ENCODE measurements around the gene BPIFA2.
"Not testable (repeated sequence)": the region's sequence is repeated elsewhere in the genome, so short reads cannot be mapped to it uniquely, and the experiment has no call there.

The BPIFA2 gene, protein sequence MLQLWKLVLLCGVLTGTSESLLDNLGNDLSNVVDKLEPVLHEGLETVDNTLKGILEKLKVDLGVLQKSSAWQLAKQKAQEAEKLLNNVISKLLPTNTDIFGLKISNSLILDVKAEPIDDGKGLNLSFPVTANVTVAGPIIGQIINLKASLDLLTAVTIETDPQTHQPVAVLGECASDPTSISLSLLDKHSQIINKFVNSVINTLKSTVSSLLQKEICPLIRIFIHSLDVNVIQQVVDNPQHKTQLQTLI

DNA sequence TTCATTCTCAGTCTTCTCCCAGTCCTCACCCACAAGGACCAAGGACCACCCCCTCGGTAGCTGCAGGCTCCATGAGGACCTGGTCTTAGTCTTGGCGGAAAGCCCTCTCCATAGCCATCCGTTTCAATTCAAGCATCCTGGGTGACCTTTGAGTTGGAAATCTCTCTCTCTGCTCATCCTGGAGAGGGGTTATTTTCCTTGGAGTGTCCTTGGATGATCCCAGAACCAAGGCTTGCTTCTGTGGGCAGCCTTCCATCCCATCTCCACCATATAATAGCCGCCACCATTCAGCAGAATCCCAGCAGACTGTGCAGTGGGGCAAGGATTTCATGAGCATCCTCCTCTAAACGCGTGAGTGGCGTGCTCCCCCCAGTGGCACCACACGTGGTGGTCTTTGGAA, at the start of gene BPIFA2:
Gene BPIFA2 (plus strand): TSS at position 301 of the 400 bp plus-strand sequence. CDS start 987 bp downstream, outside the sequence.
- DNase-seq, result no peak

DNA sequence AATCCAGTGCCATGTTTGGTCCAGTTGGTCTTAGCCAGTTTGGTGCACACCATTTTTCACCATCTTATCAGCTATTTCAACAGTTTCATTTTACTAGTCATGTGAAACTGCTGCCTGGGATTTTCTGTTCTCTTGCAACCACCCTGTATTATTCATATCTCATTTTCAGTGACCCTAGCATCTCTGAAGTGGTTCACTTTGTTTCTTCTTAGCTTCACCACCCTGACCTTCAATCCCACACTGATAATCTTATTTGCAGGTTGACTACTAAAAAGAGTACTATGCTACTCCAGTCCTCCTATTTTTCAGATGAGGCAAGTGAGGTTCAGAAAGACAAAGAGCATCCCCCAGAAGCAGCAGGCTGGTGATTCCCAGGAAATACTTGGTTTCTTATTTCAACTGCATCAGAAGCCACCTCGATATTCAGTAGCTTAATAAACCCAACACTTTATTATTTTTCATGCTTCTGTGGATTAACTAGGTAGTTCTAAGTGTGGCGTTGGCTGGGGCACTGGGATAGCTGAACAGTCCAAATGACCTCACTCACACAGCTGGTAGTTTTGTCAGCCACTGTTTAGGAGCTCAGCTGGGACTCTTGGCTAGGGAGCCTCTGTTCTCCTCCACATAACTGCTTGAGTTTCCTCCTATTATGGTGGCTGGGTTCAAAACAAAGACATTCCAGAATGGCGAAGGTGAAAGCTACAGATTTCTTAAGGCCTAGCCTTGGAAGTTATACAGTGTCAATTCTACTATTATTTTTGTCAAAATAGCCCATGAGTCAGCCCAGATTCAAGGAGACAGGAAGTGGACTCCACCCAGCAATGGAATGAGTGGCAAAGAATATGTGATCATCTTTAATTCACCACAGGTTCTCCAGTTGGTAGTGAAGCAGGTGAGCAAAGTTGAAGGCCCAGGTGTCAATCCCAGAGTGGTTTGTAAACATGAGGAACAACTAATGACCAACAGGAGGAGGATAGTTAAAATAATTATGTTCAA, 47.9 kb upstream of the BPIFA2 start:
- no peak for DNase-seq

DNA sequence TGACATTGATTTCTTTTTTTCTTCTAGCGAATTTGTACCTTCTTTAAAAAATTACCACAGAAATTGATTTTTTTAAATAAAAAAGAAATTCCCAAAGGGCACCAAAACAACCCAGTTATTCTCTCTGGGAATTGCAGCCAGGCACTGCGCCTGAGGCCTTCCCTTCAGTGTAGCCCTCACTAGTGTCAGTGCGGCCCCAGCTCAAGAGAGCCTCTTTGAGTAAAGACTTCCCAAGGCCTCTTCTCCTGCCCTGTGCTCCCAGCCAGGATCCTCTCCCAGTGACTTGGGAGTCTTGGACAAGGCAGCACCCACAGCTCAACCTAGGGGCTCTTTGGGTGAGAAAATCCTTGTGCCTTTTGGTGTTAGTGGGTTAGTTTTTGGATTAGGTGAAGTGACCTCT, 47.0 kb upstream of the BPIFA2 start:
- no peak for DNase-seq

DNA sequence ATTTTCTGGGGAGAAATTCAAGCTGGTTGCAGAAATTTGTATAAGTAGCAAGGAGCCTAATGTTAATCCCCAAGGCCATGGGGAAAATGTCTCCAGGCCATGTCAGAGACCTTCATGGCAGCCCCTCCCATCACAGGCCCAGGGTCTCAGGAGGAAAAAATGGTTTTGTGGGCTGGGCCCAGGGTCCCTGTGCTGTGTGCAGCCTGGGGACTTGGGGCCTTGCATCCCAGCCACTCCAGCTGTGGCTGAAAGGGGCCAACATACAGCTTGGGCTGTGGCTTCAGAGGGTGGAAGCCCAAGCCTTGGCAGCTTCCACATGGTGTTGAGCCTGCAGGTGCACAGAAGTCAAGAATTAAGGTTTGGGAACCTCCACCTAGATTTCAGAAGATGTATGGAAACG, 45.7 kb upstream of the BPIFA2 start:
- not testable (repeated sequence) for DNase-seq

DNA sequence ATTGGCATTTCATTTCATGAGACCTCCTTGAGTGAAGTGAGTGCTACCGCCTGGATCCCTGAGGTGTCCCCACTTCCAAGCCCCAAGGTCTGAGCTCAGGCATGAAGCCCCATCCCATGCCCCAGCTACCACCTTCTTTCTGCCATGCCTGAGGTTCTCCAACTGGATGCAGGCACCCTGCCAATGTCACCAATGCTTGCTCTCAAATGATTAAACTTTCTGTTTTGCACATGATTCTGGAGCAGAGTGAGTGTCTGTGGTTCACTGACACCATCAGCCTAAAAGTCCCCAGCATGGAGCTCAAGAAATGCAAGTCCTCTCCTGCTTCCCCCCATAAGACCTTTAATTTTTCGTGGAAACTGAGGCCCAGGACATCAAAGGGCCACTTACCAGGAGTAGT, 43.7 kb upstream of the BPIFA2 start:
- DNase-seq, result no peak

DNA sequence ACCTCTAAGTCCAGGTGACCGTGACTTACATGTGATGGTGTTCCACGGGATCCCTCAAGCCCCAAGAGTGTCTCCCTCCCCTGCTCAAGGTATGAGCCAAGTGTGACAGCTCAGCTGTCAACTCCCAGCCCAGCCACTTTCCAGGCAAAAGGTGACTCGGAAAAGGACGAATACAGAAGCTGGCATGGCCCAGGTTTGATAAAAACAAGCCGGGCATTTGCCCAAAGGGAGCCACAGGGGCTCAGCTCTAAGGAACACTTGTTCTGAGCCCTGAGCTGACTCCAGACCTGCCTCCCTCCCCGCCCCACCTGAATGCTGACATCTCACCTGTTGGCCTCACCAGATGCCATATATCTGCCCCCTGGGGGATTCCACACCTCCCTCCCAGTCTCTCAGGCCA, 43.0 kb upstream of the BPIFA2 start:
- DNase-seq, result no peak

DNA sequence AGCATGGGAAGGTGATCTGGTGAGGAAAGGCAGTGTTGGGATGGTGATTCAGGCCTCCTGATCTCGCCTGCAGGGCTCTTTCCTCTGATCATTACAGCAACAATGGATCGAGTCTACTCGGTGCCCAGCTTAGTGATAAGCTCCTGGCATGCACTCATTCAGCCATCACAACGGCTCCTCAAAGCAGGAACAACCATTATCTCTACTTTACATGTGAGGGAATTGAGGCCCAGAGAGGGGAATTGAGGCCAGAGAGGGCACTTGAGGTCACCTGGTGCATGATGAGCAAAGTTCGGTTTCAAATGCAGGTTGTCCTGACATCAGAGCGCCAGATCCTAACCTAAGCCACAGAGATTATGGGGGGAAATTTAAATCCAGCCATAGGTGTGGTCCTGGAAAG, 42.0 kb upstream of the BPIFA2 start:
- no peak for DNase-seq

DNA sequence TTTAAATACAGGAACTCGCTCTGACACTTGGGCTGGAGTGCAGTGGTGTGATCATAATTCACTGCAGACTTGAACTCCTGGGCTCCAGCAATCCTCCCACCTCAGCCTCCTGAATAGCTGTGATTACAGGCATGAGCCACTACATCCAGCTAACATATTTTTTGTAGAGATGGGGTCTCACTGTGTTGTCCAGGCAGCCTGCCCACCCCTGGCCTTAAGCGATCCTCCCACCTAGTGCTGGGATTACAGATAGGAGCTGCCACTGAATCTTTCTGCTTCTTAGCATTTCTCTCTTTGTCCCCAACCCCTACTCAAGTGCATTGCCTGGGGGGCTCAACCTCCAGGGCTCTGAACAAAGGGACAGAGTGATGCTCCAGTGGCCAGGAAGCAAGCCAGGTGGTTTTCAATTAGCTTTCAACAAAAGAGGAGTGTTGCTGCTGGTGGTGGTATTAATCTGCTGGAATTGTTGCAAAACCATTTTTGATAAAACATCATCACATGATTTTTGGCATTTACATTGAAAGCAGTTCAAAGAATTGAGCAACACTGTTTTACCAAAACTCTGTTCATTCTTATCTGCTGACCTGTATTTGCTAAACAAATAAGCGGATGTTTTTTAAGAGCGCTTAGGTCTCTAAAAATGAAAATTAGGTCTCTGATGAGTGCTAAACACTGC, 40.4 kb upstream of the BPIFA2 start:
- DNase-seq, result no peak

DNA sequence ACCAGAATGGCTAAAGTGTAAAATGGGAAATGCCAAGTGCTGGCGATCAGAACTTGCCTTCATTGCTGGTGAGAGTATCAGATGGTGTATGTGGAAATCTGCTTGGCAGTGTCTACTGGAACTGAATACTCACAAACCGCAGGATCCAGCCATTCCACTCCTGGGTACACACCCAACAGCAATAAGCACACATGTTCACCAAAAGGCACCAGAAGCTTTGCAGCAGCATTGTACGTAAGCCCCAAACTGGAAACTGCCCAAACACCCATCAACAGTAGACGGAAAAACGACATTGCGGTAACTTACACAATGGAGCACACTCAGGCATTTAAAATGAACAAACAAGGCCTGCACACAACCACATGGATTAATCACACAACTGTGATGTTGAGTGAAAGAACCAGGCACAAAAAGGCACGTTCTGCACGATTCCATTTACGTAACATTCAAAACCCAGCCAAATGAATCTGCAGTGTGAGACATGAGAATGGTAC, 37.3 kb upstream of the BPIFA2 start:
- no peak for DNase-seq

DNA sequence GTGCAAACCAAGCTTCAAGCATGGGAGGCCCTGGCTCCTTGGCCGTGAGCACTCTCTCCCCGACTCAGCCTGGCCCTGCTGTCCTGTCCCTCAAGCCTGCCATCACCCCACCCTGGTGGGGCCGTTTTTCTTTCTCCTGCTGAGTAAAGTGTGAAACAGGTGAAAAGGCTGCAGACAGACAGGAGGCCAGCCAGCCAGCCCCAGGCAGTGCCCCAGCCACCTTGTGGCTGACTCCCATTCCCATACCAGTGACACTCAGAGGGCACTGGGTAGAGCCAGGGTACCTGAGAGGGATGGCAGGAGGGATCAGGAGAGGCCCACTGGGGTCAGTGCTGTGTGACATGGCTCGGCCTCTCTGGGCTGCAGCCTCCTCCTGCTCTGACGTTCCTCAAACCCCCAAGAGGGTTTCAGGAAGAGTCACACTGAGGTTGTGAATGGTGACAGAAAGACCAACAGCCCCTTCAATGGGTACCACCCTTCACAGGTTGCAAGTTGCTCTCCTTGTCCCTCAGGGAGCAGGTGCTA, 35.9 kb upstream of the BPIFA2 start:
- DNase-seq, result no peak

DNA sequence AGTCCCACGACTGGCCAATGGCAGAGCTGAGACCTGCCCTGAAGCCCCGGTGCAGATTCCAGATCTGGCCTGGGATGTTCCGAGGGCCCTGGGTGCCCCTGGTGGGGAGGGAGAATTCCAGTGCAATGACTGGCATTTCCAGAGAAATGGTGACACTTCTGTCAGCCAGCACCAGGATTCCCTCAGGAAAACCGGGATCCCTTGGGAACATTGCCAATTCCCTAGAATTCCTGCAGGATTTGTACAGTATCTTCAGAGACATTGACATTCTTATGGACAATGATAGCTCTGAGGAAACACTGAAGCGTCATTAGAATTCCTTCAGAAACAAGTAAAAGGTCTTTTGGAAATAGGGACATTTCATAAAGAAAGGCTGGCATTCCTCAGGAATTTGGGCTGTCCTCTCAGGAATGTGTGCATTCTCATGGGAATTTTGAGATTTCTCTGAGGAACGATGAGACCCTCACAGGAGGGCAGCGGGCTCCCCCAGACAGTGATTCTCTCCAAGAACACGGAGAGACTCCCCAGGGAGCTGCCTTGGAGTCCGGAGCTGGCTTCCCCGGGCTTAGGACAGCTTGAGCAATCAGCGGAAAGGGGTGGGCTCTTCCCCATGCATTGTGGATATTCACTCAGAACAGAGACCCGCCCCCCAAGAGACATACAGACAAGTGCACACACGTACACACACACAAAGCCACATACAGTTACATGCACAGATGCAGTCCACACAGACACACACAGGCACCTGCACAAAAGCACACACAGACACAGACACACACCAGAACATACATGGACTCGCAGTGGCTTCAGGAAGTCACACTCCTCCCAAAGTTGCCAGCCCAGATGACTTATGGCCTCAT, 35.2 kb upstream of the BPIFA2 start:
- no peak for DNase-seq

DNA sequence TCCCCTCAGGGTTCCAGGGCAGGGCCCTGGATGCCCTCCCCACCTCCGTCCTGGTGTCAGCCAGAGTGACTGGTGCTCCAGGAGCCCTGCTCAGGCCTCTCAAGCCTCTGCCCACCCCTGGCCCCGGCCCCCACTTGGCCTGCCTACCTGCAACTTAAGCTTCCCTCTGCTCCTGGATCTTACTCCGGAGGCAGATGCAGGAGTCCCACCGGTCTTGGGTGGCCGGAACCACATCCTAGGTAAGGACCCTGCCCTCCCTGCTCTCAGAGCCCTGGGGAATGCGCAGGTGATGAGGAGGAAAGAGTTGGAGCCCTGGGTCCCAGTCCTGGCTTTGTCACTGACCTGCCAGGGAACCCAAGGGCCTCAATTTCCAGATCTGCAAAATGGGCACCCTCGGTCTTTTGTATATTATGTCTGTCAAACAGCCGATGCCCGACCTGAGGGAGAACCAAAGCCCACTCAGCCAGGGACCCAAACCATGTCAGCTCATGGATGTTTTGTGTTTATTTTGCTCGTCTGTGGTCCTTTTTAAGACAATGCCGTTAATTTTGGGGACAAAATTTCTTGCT, 34.5 kb upstream of the BPIFA2 start:
- no peak for DNase-seq

DNA sequence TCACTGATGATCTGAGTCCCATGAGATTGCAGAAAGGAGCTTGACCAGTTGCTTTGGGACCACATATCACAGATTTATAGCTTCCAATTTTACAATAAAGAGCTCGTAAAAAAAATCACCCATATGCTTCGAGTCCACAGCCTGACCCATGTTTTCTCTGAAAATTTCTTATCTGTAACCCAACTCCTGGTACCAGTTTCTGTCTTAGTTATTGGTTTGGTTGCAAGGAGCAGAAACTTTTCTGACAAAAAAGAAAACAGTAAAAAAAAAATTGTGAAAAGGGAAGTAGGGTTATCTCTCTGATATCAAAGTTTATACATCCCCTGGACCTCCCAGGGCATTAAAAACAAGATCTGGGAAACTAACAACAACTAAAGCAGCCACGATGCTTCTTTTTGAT, 30.8 kb upstream of the BPIFA2 start:
- DNase-seq, result no peak

DNA sequence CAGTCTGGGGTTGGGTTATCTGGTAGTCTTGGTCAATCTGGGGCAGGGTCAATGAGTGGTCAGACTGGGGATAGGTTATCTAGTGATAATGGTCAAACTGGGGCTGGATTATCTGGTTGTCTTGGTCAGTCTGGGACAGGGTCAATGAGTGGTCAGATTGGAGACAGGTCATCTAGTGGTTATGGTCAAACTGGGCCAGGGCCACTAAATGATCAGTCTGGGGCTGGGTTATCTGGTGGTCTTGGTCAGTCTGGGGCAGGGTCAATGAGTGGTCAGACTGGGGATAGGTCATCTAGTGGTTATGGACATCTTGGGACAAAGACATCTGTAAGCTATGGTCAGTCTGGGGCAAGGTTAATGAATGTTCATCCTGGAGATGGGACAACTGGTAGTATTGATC, 28.5 kb upstream of the BPIFA2 start:
- DNase-seq, result no peak

DNA sequence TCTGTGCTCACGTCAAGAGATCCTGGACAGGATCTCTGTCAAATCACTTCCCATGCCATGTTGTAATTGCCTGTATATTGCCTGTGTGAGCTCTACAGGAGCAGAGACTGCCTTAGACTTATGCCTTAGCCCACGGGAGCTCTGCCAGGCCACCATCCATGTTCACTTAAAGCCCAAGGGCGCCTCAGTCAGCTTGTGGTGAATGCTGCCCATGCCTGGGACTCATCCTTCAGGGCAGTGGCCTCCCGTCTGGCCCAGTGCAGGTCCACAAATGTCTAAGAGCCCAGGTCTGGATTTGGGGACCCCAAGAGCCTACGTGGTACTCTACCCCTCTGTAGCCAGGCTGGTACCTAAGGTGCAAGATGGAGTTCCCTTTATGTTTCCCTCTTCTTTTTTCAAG, 22.4 kb upstream of the BPIFA2 start:
- no peak for DNase-seq

DNA sequence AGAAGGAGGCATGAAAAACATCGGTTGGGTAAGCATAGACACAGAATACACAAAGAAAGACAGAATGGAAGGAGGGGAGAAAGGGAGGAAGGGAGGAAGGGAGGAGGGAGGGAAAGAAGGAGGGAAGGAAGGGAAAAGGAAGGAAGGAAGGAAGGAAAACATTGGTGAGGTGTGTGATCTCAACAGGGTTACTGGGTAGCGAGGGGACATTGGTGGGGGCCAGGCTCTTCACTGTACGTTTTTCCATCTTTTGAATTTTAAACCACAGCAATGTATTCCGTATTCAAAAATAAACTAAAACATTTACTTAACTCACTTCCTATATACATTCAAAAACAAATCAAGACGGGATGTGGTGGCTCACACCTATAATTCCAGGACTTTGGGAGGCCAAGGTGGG, 20.7 kb upstream of the BPIFA2 start:
- DNase-seq, result no peak

DNA sequence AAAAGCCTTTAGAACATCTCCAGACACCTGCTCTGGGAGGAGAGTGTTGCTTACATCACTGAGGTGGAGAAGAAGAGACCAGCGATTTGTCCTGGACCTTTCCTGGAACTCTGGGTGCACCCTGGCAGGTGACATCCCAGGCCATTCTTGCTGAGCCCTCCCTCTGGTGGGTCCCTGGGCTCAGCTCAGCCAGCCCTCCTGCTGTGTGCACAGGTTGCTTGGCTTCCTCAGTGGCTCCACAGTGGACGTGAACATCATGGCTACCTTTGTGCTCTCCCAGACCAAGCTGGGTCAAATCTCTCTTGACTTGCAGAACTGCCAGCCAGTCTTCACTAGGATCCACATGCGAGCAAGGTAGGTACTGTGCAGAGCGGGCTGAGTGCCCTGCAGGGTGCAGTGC, 19.9 kb upstream of the BPIFA2 start:
- no peak for DNase-seq

DNA sequence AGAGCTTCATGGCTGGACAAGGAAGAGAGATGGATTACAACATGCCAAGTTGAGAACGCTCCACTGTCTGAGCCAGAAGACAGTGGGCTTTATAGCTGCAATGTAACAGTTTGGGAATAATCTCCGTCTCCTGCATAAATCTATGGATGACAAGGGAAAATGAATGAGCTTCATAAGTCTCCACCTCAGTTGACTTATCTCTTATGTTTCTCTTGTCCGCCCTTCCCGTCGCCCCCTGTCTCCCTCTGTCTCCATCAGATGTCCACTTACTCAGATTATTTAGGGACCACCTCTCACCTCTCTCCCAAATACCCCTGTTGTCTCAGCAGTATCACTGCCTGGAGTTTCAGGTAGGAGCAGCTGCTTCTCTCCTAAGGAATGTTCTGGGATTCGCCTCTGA, 13.7 kb upstream of the BPIFA2 start:
- DNase-seq, result no peak

DNA sequence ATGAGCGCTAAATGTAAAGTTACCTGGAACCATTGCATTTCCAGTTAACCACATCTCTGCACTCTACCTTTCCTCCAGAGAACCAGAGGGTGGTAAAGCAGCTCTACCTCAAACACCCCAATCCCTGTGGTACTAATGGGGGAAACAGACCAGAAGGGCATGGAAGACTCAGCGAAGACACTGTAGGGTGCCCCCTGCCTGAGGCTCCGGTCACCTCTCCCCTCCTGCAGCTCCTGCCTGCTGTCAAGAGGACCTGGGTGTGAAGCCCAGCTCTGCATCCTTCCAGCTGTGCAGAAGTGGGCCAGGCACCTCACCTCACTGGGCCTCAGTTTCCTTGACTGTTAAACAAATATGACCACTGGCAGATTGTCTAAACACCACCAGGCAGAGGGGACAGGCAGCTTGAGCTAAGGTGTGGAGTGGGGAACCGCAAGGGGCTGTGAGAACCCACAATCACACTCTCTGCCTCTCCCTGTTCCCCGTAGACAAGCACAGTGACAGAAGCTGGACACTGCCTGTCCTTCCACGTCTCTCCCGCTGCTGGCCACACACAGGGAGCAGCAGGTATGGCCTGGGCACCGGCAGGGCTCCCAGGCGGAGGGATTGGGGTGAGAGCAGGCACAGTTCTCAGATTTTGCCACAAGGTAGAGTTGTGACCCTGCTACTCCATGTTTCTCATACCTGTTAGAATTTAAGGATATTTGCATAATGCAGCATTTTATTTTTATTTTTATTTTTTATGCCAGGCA, 9.1 kb upstream of the BPIFA2 start:
- no peak for DNase-seq

DNA sequence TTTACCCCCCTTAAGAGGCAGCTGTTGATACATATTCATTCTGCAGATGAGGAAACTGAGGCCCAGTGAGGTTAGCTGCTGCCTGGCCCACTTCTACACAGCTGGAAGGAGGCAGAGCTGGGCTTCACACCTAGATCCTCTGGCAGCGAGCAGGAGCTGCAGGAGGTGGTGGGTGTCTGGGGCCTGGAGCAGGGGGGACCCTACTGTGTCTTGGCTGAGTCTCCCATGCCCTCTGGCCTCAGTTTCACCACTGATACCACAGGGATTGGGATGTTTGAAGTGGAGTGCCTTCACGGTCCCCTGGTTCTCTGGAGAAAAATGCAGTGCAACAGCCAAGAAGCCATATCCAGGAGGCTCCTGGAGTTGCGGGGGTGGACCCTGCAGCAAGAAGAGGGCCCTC, 8.2 kb upstream of the BPIFA2 start:
- DNase-seq, result no peak

DNA sequence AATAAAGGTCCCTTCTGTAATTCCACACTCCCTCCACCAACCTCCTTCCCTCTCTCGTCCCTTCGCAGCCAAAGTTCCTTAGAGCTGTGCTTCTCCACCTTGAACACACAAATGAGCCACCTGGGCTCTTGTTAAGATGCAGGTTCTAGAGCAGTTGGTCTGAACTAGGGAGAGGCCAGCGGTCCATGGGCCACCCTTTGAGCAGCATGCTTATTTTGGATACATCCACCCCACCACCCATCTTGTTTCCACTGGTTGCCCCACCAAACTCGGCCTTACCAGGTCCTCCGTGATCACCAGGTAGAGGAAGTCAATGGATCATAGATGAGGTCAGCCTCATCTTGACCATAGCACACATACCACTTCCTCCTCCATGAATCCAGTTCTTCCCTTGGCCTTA, 7.3 kb upstream of the BPIFA2 start:
- no peak for DNase-seq

Data from NCI-H1092 (cell line).